ENCODE data around the gene YES1.
"Not testable (repeated sequence)": the region's sequence is repeated elsewhere in the genome, so short reads cannot be mapped to it uniquely, and the experiment has no call there.

YES1 gene

GRCh38 chr18:811182-811891, 705 bp downstream of the YES1 start:
- no peak for DNase-seq (ENCODE audit: low spot score in 2 of 2)
- H3K36me3 Mint-ChIP-seq: peaks cover 43% of the 10 kb centered on the region
- H3K9me3 Mint-ChIP-seq: no peaks in the 10 kb centered on the region
- peak overlapping the region; percentile 95 for H3K27ac Mint-ChIP-seq
- peak overlapping the region; percentile 87 for H3K4me3 Mint-ChIP-seq
- ATAC-seq: peak; percentile 0
- H3K4me1 Mint-ChIP-seq: peaks cover 70% of the 10 kb centered on the region

GRCh38 chr18:809985-810642, 1.9 kb downstream of the YES1 start:
- H3K9me3 Mint-ChIP-seq: no peaks in the 10 kb centered on the region
- H3K4me1 Mint-ChIP-seq: peaks cover 70% of the 10 kb centered on the region
- peaks cover 47% of the 10 kb centered on the region for H3K36me3 Mint-ChIP-seq
- peak overlapping the region; percentile 95 for H3K27ac Mint-ChIP-seq
- peak overlapping the region; percentile 87 for H3K4me3 Mint-ChIP-seq
- ATAC-seq: no peak
- DNase-seq (ENCODE audit: low spot score in 2 of 2): no peak

- not testable (repeated sequence) for H3K9me3 Mint-ChIP-seq; DNase-seq (ENCODE audit: low spot score in 2 of 2); ATAC-seq
- H3K36me3 Mint-ChIP-seq: peaks cover 50% of the 10 kb centered on the region
- peak overlapping the region; percentile 95 for H3K27ac Mint-ChIP-seq
- peaks cover 66% of the 10 kb centered on the region for H3K4me1 Mint-ChIP-seq
- peak overlapping the region; percentile 87 for H3K4me3 Mint-ChIP-seq
Observed at GRCh38 chr18:809228-809627, 2.8 kb downstream of the YES1 start.

GRCh38 chr18:808502-808901, 3.5 kb downstream of the YES1 start:
- H3K4me3 Mint-ChIP-seq: peak overlapping the region; percentile 87
- ATAC-seq: no peak
- no peaks in the 10 kb centered on the region for H3K9me3 Mint-ChIP-seq
- no peak overlapping the region for H3K27ac Mint-ChIP-seq
- peaks cover 61% of the 10 kb centered on the region for H3K4me1 Mint-ChIP-seq
- H3K36me3 Mint-ChIP-seq: peaks cover 49% of the 10 kb centered on the region
- DNase-seq (ENCODE audit: low spot score in 2 of 2): no peak

GRCh38 chr18:808086-808485, 4.0 kb downstream of the YES1 start:
- DNase-seq (ENCODE audit: low spot score in 2 of 2) (no peak), ATAC-seq (no peak)
- Mint-ChIP-seq H3K4me3 (peak overlapping the region; percentile 87), H3K9me3 (no peaks in the 10 kb centered on the region), H3K36me3 (peaks cover 45% of the 10 kb centered on the region), H3K27ac (no peak overlapping the region), H3K4me1 (peaks cover 57% of the 10 kb centered on the region)

GRCh38 chr18:805755-806110, 6.3 kb downstream of the YES1 start:
- Mint-ChIP-seq H3K9me3 (no peaks in the 10 kb centered on the region), H3K4me3 (peak overlapping the region; percentile 12), H3K36me3 (peaks cover 26% of the 10 kb centered on the region), H3K27ac (no peak overlapping the region), H3K4me1 (peaks cover 56% of the 10 kb centered on the region)
- ATAC-seq (no peak), DNase-seq (ENCODE audit: low spot score in 2 of 2) (no peak)

GRCh38 chr18:805008-805754, 6.9 kb downstream of the YES1 start:
- Mint-ChIP-seq H3K9me3 (no peaks in the 10 kb centered on the region), H3K4me1 (peaks cover 60% of the 10 kb centered on the region), H3K36me3 (peaks cover 26% of the 10 kb centered on the region), H3K27ac (no peak overlapping the region), H3K4me3 (peak overlapping the region; percentile 12)
- no peak for DNase-seq (ENCODE audit: low spot score in 2 of 2)
- no peak for ATAC-seq

- Mint-ChIP-seq H3K27ac (no peak overlapping the region), H3K4me1 (peaks cover 43% of the 10 kb centered on the region), H3K4me3 (no peak overlapping the region), H3K36me3 (peaks cover 21% of the 10 kb centered on the region), H3K9me3 (no peaks in the 10 kb centered on the region)
- DNase-seq (ENCODE audit: low spot score in 2 of 2) (no peak), ATAC-seq (no peak)
Observed at GRCh38 chr18:801137-801536, 10.9 kb downstream of the YES1 start.

- no peak overlapping the region for H3K27ac Mint-ChIP-seq
- H3K4me3 Mint-ChIP-seq: no peak overlapping the region
Observed at GRCh38 chr18:799943-800342, 12.1 kb downstream of the YES1 start.

GRCh38 chr18:795383-795782, 16.7 kb downstream of the YES1 start:
- H3K36me3 Mint-ChIP-seq: peaks cover 14% of the 10 kb centered on the region
- not testable (repeated sequence) for ATAC-seq; H3K9me3 Mint-ChIP-seq; H3K27ac Mint-ChIP-seq; DNase-seq (ENCODE audit: low spot score in 2 of 2); H3K4me3 Mint-ChIP-seq
- peaks cover 36% of the 10 kb centered on the region for H3K4me1 Mint-ChIP-seq

More at GRCh38 chr18:799943-800342, 12.1 kb downstream of the YES1 start:
- H3K4me1 Mint-ChIP-seq: peaks cover 38% of the 10 kb centered on the region
- DNase-seq (ENCODE audit: low spot score in 2 of 2): no peak
- no peaks in the 10 kb centered on the region for H3K9me3 Mint-ChIP-seq
- H3K36me3 Mint-ChIP-seq: peaks cover 21% of the 10 kb centered on the region
- no peak for ATAC-seq

GRCh38 chr18:789397-789796, 22.6 kb downstream of the YES1 start:
- no peak overlapping the region for H3K27ac Mint-ChIP-seq
- H3K36me3 Mint-ChIP-seq: peaks cover 8% of the 10 kb centered on the region
- DNase-seq (ENCODE audit: low spot score in 2 of 2): no peak
- peaks cover 24% of the 10 kb centered on the region for H3K4me1 Mint-ChIP-seq
- no peak overlapping the region for H3K4me3 Mint-ChIP-seq
- no peaks in the 10 kb centered on the region for H3K9me3 Mint-ChIP-seq
- no peak for ATAC-seq

- H3K27ac Mint-ChIP-seq: no peak overlapping the region
- DNase-seq (ENCODE audit: low spot score in 2 of 2) (no peak), ATAC-seq (no peak)
- H3K36me3 Mint-ChIP-seq: peaks cover 8% of the 10 kb centered on the region
- no peak overlapping the region for H3K4me3 Mint-ChIP-seq
- H3K9me3 Mint-ChIP-seq: no peaks in the 10 kb centered on the region
- peaks cover 46% of the 10 kb centered on the region for H3K4me1 Mint-ChIP-seq
Observed at GRCh38 chr18:785242-785641, 26.8 kb downstream of the YES1 start.

- no peak for ATAC-seq
- H3K4me1 Mint-ChIP-seq: peaks cover 46% of the 10 kb centered on the region
- no peak for DNase-seq (ENCODE audit: low spot score in 2 of 2)
- no peak overlapping the region for H3K27ac Mint-ChIP-seq
- H3K4me3 Mint-ChIP-seq: no peak overlapping the region
- peaks cover 6% of the 10 kb centered on the region for H3K36me3 Mint-ChIP-seq
- no peaks in the 10 kb centered on the region for H3K9me3 Mint-ChIP-seq
Observed at GRCh38 chr18:784470-785172, 27.4 kb downstream of the YES1 start.

- Mint-ChIP-seq H3K9me3 (no peaks in the 10 kb centered on the region), H3K4me1 (peaks cover 40% of the 10 kb centered on the region), H3K27ac (no peak overlapping the region), H3K4me3 (no peak overlapping the region), H3K36me3 (peaks cover 37% of the 10 kb centered on the region)
- DNase-seq (ENCODE audit: low spot score in 2 of 2) (no peak), ATAC-seq (no peak)
Observed at GRCh38 chr18:778194-778927, 33.7 kb downstream of the YES1 start.

GRCh38 chr18:777021-777420, 35.0 kb downstream of the YES1 start:
- ATAC-seq: no peak
- H3K4me1 Mint-ChIP-seq: peaks cover 34% of the 10 kb centered on the region
- H3K4me3 Mint-ChIP-seq: no peak overlapping the region
- H3K27ac Mint-ChIP-seq: no peak overlapping the region
- DNase-seq (ENCODE audit: low spot score in 2 of 2): no peak
- H3K36me3 Mint-ChIP-seq: peaks cover 41% of the 10 kb centered on the region
- no peaks in the 10 kb centered on the region for H3K9me3 Mint-ChIP-seq
